CD14-positive monocyte (primary cell): ENCODE measurements around the gene CARMIL1. TPM values are rescaled to one million over a fixed set of nuclear protein-coding genes. Genes with fewer than 3 reads are reported as not detected.

Source experiments
- DNase-seq, 3 donors: peaks; one replicate each; pipeline ENCODE4 v3.0.0-alpha.2; 2011 to 2022
- H2AFZ ChIP-seq: 2 replicates; pipeline ENCODE4 v1.6.0; 2012; ENCODE audit warnings: mild to moderate bottlenecking, low read depth, low read length, inconsistent platforms; ENCODE audit not compliant: insufficient read depth, poor library complexity, severe bottlenecking
- H3K27ac ChIP-seq, 2 donors: 1 replicate in 1 of 2; 2 replicates in 1 of 2; pipeline ENCODE4 v1.5.1; 2012 to 2013; ENCODE audit warnings: low read length in 2 of 2, control low read depth in 1 of 2, inconsistent platforms in 1 of 2, low read depth in 1 of 2, mild to moderate bottlenecking in 1 of 2
- H3K27me3 ChIP-seq, 2 donors: one replicate each; pipeline versions ENCODE4 v1.6.0 to v1.6.1; 2011 to 2013; ENCODE audit warnings: low read length in 2 of 2; ENCODE audit not compliant: control insufficient read depth in 2 of 2, insufficient read depth in 2 of 2
- H3K36me3 ChIP-seq, 2 donors: replicated peaks in 1 of 2; 1 replicate in 1 of 2; 2 replicates in 1 of 2; pipeline versions ENCODE4 v1.5.1 to v1.6.1; 2012 to 2013; ENCODE audit warnings: low read length in 2 of 2, control low read depth in 1 of 2, inconsistent platforms in 1 of 2, mild to moderate bottlenecking in 1 of 2; ENCODE audit not compliant: insufficient read depth in 2 of 2, control insufficient read depth in 1 of 2
- H3K4me1 ChIP-seq, 2 donors: 1 replicate in 1 of 2; 2 replicates in 1 of 2; pipeline versions ENCODE4 v1.5.1 to v1.6.1; 2012 to 2013; ENCODE audit warnings: low read length in 2 of 2, control low read depth in 1 of 2, inconsistent platforms in 1 of 2, mild to moderate bottlenecking in 1 of 2, moderate library complexity in 1 of 2; ENCODE audit not compliant: insufficient read depth in 2 of 2, control insufficient read depth in 1 of 2
- H3K4me2 ChIP-seq: replicated peaks from 2 replicates; pipeline ENCODE3; 2012; ENCODE audit warnings: low read length, moderate library complexity, mild to moderate bottlenecking; ENCODE audit not compliant: poor library complexity, severe bottlenecking; ENCODE audit errors: extremely low read depth
- H3K4me3 ChIP-seq, 3 experiments: fragments of 200-600 bp in 1 of 3; sonication (generic) in 1 of 3; replicated peaks in 1 of 3; 1 replicate in 2 of 3; 2 replicates in 1 of 3; pipeline ENCODE4 v1.5.1; 2011 to 2013; ENCODE audit warnings: low read length in 3 of 3, mild to moderate bottlenecking in 3 of 3, control low read depth in 2 of 3, low read depth in 2 of 3, inconsistent platforms in 1 of 3, moderate library complexity in 1 of 3
- H3K79me2 ChIP-seq: 2 replicates; pipeline ENCODE4 v1.6.0; 2012; ENCODE audit warnings: mild to moderate bottlenecking, control low read depth, inconsistent platforms, low read length, moderate library complexity; ENCODE audit not compliant: insufficient read depth
- H3K9ac ChIP-seq: 2 replicates; pipeline ENCODE4 v1.6.0; 2017; ENCODE audit warnings: low read length, mild to moderate bottlenecking; ENCODE audit not compliant: insufficient read depth, poor library complexity, severe bottlenecking
- H3K9me3 ChIP-seq, 2 donors: replicated peaks in 1 of 2; 1 replicate in 1 of 2; 2 replicates in 1 of 2; pipeline versions ENCODE4 v1.5.1 to v1.6.1; 2012 to 2013; ENCODE audit warnings: low read length in 2 of 2, control low read depth in 1 of 2; ENCODE audit not compliant: control insufficient read depth in 1 of 2, insufficient read depth in 1 of 2
- H4K20me1 ChIP-seq: 2 replicates; pipeline ENCODE4 v1.6.0; 2012; ENCODE audit warnings: mild to moderate bottlenecking, low read length, control low read depth, moderate library complexity; ENCODE audit not compliant: insufficient read depth
- H3K27ac Mint-ChIP-seq, 7 donors: one replicate each; pipeline ENCODE4 v1.8.0; 2020; ENCODE audit warnings: mild to moderate bottlenecking in 7 of 7, mixed read lengths in 7 of 7, moderate library complexity in 6 of 7, inconsistent platforms in 2 of 7
- H3K27me3 Mint-ChIP-seq, 3 donors: one replicate each; pipeline ENCODE4 v1.8.0; 2021 to 2022; ENCODE audit warnings: low read depth in 3 of 3, mild to moderate bottlenecking in 3 of 3, mixed read lengths in 3 of 3, moderate library complexity in 3 of 3, inconsistent platforms in 1 of 3
- H3K36me3 Mint-ChIP-seq, 2 donors: one replicate each; pipeline ENCODE4 v1.8.0; 2020; ENCODE audit warnings: mixed read lengths in 2 of 2, inconsistent platforms in 1 of 2, mild to moderate bottlenecking in 1 of 2
- H3K4me1 Mint-ChIP-seq: one replicate; pipeline ENCODE4 v1.8.0; 2020; ENCODE audit warnings: mild to moderate bottlenecking, mixed read lengths
- H3K4me3 Mint-ChIP-seq, 2 donors: one replicate each; pipeline ENCODE4 v1.8.0; 2020; ENCODE audit warnings: mild to moderate bottlenecking in 2 of 2, mixed read lengths in 2 of 2, moderate library complexity in 1 of 2
- H3K9me3 Mint-ChIP-seq, 7 donors: one replicate each; pipeline ENCODE4 v1.8.0; 2020 to 2022; ENCODE audit warnings: mixed read lengths in 7 of 7, mild to moderate bottlenecking in 6 of 7, moderate library complexity in 6 of 7, inconsistent platforms in 2 of 7
- CTCF ChIP-seq: fragments of 200-600 bp; IDR thresholded peaks from one replicate; pipeline ENCODE4 v1.8.0; 2022; ENCODE audit warnings: antibody characterized with exemption, mild to moderate bottlenecking
- WGBS: methylation state at CpG from one replicate; pipeline ENCODE4 v1.1.5; 2013; ENCODE audit warnings: missing lambda C conversion rate; ENCODE audit not compliant: insufficient coverage; 5-methylcytosine and 5-hydroxymethylcytosine counted together
- intact Hi-C, 2 donors: fragments of 100-400 bp; cut with micrococcal nuclease; formaldehyde crosslinking; loops; one replicate each; pipeline versions ENCODE4 v1.15.0 to v1.15.1; 2023
- polyA plus RNA-seq, 3 donors: library from polyadenylated mRNA; depleted of rRNA in 1 of 3; unstranded in 2 of 3; stranded (reverse) in 1 of 3; fragments of 300-500 nt in 2 of 3; fragments of >200 nt in 1 of 3; fragmentation: Illumina TruSeq in 2 of 3; gene quantifications; 1 replicate in 2 of 3; 2 replicates in 1 of 3; pipeline ENCODE4 v1.2.3, GENCODE V29; 2012 to 2021

CARMIL1 gene
- polyA plus RNA-seq, 3 donors, result 0.30 to 0.49 (median 0.41) TPM

- Histone ChIP-seq H3K36me3 (no peaks in the 10 kb centered on the region), H3K9ac (no peak overlapping the region), H3K27ac (no peak overlapping the region), H2AFZ (no peak overlapping the region), H3K4me3 (no peak overlapping the region), H4K20me1 (no peaks in the 10 kb centered on the region), H3K27me3 (no peaks in the 10 kb centered on the region), H3K9me3 (no peaks in the 10 kb centered on the region), H3K4me1 (no peaks in the 10 kb centered on the region), H3K79me2 (no peaks in the 10 kb centered on the region), H3K4me2 (no peak overlapping the region)
- intact Hi-C loops, result no loop called here
- Mint-ChIP-seq H3K4me3 (no peak overlapping the region), H3K4me1 (no peaks in the 10 kb centered on the region), H3K27me3 (peaks cover 0 to 3% (median 0%) of the 10 kb centered on the region in 3 donors), H3K36me3 (no peaks in the 10 kb centered on the region), H3K9me3 (no peaks in the 10 kb centered on the region), H3K27ac (no peak overlapping the region)
- TF ChIP-seq CTCF, result no peak
- WGBS, result no CpG with 5 or more reads among the region's 3 CpGs
- DNase-seq, result no peak
These were observed 41.6 kb upstream of the CARMIL1 start for GRCh38 chr6:25237579-25237978.

GRCh38 chr6:25239059-25239458 lies 40.1 kb upstream of the CARMIL1 start:
- no peaks in the 10 kb centered on the region for H3K36me3 Mint-ChIP-seq
- no peak for DNase-seq
- no peaks in the 10 kb centered on the region for H3K36me3 ChIP-seq
- H4K20me1 ChIP-seq, result no peaks in the 10 kb centered on the region
- H3K4me3 Mint-ChIP-seq, result no peak overlapping the region
- H3K4me1 Mint-ChIP-seq, result no peaks in the 10 kb centered on the region
- no peak for TF ChIP-seq CTCF
- H3K4me2 ChIP-seq, result no peak overlapping the region
- no peak overlapping the region for H3K4me3 ChIP-seq
- H3K27me3 Mint-ChIP-seq, result peaks cover 0 to 3% (median 0%) of the 10 kb centered on the region in 3 donors
- H3K27me3 ChIP-seq, result no peaks in the 10 kb centered on the region
- no peak overlapping the region for H2AFZ ChIP-seq
- no peak overlapping the region for H3K9ac ChIP-seq
- intact Hi-C loops, result no loop called here
- H3K9me3 Mint-ChIP-seq, result no peaks in the 10 kb centered on the region
- H3K79me2 ChIP-seq, result no peaks in the 10 kb centered on the region
- no peaks in the 10 kb centered on the region for H3K4me1 ChIP-seq
- no peaks in the 10 kb centered on the region for H3K9me3 ChIP-seq
- no peak overlapping the region for H3K27ac ChIP-seq
- H3K27ac Mint-ChIP-seq, result no peak overlapping the region
